Putamen (tissue), 1 donor: ENCODE data around the gene ZP1.
A peak's percentile ranks its signal among the peaks of the same experiment; 100 is the strongest.
"Not testable (repeated sequence)": the region's sequence is repeated elsewhere in the genome, so short reads cannot be mapped to it uniquely, and the experiment has no call there.

ENCODE experiments used
- DNase-seq: peaks from one replicate; pipeline ENCODE4 v3.0.0-alpha.2; 2016; ENCODE audit warnings: low spot score

ZP1 gene

GRCh38 chr11:60866911-60867870 lies at the start of gene ZP1:
Gene ZP1, plus strand, starts transcription at chr11:60867542. Its CDS starts 20 bp downstream, at chr11:60867562.
- no peak for DNase-seq

GRCh38 chr11:60818057-60818456 lies 49.3 kb upstream of the ZP1 start:
- DNase-seq = no peak

GRCh38 chr11:60821827-60822599 lies 45.3 kb upstream of the ZP1 start:
- DNase-seq = no peak

GRCh38 chr11:60823745-60824306 lies 43.5 kb upstream of the ZP1 start:
- DNase-seq = not testable (repeated sequence)

- no peak for DNase-seq
These were observed 42.2 kb upstream of the ZP1 start for GRCh38 chr11:60825118-60825517.

GRCh38 chr11:60825790-60826189 lies 41.6 kb upstream of the ZP1 start:
- DNase-seq = no peak

- DNase-seq = no peak
These were observed 36.7 kb upstream of the ZP1 start for GRCh38 chr11:60830478-60831142.

- peak; percentile 70 for DNase-seq
These were observed 36.2 kb upstream of the ZP1 start for GRCh38 chr11:60831143-60831500.

GRCh38 chr11:60831501-60832079 lies 35.8 kb upstream of the ZP1 start:
- no peak for DNase-seq

GRCh38 chr11:60834742-60835533 lies 32.4 kb upstream of the ZP1 start:
- no peak for DNase-seq

- DNase-seq = no peak
These were observed 31.9 kb upstream of the ZP1 start for GRCh38 chr11:60835534-60835846.

GRCh38 chr11:60836866-60837515 lies 30.4 kb upstream of the ZP1 start:
- no peak for DNase-seq

- DNase-seq = no peak
These were observed 29.2 kb upstream of the ZP1 start for GRCh38 chr11:60838132-60838531.

- no peak for DNase-seq
These were observed 26.6 kb upstream of the ZP1 start for GRCh38 chr11:60840470-60841430.

- DNase-seq = peak; percentile 96
These were observed 25.3 kb upstream of the ZP1 start, which contains the start of gene CCDC86 for GRCh38 chr11:60841797-60842667. Gene CCDC86, plus strand, starts transcription at chr11:60842113. Its CDS starts 12 bp downstream, at chr11:60842125.

- no peak for DNase-seq
These were observed 24.4 kb upstream of the ZP1 start for GRCh38 chr11:60842668-60843600.
